Measurements from ENCODE around the gene LYPD5.
"Not testable (repeated sequence)": the region's sequence is repeated elsewhere in the genome, so short reads cannot be mapped to it uniquely, and the experiment has no call there.

LYPD5 gene

DNA sequence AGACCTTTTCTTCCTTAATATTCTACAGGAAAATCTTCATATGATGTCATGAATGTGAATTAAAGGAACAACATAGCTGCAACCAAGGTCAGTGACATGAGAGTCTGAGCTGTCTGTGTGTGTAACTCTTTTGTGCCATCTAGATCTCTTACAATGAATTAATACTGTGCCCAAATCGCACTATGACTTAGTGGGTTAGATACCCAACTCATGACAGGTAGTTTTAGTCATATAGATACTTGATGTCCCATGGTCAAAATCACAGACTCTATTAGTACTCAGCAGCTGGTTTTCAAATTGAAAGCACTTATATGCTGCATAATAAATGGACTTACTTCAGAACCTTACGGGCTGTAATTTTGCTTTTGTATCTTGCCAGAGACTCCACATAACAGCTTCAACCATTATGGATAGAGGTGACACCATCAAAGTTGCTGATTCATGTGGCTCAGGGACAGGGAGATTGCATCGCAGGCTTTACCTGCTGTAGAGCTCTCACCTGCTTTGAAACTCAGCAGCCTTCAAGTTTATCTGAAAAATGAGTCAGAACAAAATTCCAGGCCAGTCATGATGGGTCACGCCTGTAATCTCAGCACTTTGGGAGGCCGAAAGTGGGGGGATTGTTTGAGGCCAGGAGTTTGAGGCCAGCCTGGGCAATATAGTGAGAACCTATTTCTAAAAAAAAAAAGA is 12.6 kb upstream of the LYPD5 start:
- Mint-ChIP-seq H3K4me3 (no peak overlapping the region), H3K27ac (no peak overlapping the region), H3K27me3 (peaks cover 35 to 60% of the 10 kb centered on the region in 2 donors), H3K4me1 (peaks cover 0 to 2% of the 10 kb centered on the region in 2 donors), H3K36me3 (no peaks in the 10 kb centered on the region), H3K9me3 (peaks cover 0 to 4% of the 10 kb centered on the region in 2 donors)
- no peak for ATAC-seq (replicated peaks)
- DNase-seq, result no peak

DNA sequence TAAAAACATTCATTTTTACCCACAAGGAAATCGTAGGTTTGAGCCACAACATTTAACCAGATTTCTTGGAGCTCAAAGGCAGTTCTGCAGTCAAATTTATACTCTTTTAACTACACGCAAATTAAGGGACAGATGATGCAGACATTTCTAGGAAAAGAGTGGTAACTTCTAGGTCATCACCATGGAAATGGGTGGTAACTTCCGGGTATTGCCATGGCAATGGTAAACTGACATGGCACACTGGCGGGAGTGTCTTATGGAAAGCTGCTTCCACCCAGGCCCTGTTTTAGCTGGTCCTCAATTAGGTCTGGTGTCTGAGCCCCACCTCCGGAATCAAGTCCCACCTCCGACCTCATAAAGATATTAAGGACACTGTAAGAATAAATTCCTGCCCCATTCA is 10.4 kb upstream of the LYPD5 start:
- Mint-ChIP-seq H3K27ac (no peak overlapping the region), H3K4me3 (no peak overlapping the region), H3K9me3 (peaks cover 0 to 4% of the 10 kb centered on the region in 2 donors), H3K27me3 (peaks cover 25 to 50% of the 10 kb centered on the region in 2 donors), H3K36me3 (no peaks in the 10 kb centered on the region), H3K4me1 (no peaks in the 10 kb centered on the region)
- ATAC-seq (replicated peaks) (no peak), DNase-seq (no peak)

DNA sequence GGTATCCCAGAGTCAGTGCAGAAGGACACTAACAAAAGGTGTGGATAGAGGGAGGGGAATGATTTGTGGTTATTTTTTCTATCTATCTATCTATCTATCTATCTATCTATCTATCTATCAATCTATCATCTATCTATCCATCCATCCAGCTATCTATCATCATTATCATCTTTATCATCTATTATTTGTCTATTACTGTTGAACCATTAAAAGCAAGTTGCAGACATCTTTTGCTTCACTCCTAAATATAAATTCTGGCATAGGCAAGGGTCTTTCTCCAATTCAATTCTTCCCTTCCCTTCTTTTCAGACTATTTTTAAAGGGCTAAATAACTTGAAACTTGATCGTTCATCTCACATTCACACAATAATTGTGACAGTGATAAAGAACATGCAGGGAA is 10.0 kb upstream of the LYPD5 start:
- Mint-ChIP-seq H3K27me3 (peaks cover 25 to 54% of the 10 kb centered on the region in 2 donors), H3K4me3 (no peak overlapping the region), H3K4me1 (no peaks in the 10 kb centered on the region)

DNA sequence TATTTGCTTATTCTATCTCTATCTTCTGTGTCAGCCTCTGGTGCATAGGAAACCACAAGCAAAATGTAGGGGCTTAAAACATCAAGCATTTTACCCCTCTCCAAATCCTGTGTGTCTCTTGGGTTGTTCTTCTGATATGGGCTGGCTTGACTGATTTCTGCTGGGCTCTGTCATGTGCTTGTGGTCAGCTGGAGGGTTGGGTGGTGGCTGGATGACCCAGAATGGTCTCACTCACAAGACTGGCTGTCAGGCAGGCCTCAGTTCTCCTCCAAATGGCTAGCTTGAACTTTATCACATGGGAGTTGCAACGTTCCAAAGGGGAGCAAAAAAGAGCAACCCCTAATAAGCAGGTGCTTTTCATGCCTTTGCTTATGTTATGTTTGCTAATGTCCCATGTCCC is 9.6 kb upstream of the LYPD5 start:
- peaks cover 21 to 54% of the 10 kb centered on the region in 2 donors for H3K27me3 Mint-ChIP-seq
- ATAC-seq (replicated peaks), result no peak
- H3K4me3 Mint-ChIP-seq, result no peak overlapping the region
- no peak for DNase-seq
- H3K4me1 Mint-ChIP-seq, result no peaks in the 10 kb centered on the region
- peaks cover 0 to 3% of the 10 kb centered on the region in 2 donors for H3K9me3 Mint-ChIP-seq
- no peak overlapping the region for H3K27ac Mint-ChIP-seq
- H3K36me3 Mint-ChIP-seq, result no peaks in the 10 kb centered on the region

More for the DNA sequence above, 10.0 kb upstream of the LYPD5 start:
- ATAC-seq (replicated peaks) (no peak), DNase-seq (no peak)
- H3K27ac Mint-ChIP-seq, result no peak overlapping the region
- H3K9me3 Mint-ChIP-seq, result peaks cover 0 to 4% of the 10 kb centered on the region in 2 donors
- no peaks in the 10 kb centered on the region for H3K36me3 Mint-ChIP-seq

DNA sequence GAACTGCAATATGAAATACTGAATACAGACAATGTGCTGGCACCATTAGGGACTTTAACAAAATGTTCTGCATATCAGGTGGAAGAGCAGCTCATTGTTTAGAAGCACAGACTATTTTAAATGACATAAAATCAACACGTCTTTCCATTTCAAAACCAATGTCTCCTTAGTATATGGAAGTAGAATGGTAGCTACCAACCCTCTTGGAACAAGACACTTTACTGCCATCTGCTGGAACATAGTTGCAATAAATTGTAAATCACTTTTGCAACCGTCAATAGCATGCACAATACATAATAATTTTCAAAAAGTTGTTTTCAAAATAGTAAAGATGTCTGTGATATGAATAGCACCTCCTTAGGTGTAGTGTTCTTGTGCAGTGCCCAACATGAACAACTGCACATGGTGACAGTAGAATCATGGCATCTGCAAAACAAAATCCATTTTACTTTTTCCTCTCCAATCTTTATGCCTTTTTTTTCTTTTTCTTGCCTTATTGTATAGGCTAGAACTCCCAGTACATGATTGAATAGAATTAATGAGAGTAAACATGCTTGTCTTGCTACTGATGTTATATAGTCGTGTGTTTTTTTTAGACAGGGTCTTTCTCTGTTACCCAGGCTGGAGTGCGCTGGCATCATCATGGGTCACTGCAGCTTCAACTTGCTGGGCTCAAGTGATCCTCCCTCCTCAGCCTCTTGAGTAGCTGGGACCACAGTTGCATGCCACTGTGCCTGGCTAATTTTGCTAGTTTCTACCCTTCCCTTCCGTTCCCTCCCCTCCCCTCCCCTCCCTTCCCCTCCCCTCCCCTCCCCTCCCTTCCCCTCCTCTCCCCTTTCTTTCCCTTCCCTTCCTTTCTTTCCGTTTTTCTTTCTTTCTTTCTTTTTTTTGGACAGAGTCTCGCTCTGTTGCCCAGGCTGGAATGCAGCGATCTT is 7.8 kb upstream of the LYPD5 start:
- DNase-seq, result no peak
- H3K9me3 Mint-ChIP-seq, result no peaks in the 10 kb centered on the region
- H3K27me3 Mint-ChIP-seq, result peaks cover 23 to 53% of the 10 kb centered on the region in 2 donors
- H3K36me3 Mint-ChIP-seq, result no peaks in the 10 kb centered on the region
- H3K4me3 Mint-ChIP-seq, result no peak overlapping the region
- no peak overlapping the region for H3K27ac Mint-ChIP-seq
- H3K4me1 Mint-ChIP-seq, result no peaks in the 10 kb centered on the region
- peak; percentile 68 to 71 for ATAC-seq (replicated peaks)

DNA sequence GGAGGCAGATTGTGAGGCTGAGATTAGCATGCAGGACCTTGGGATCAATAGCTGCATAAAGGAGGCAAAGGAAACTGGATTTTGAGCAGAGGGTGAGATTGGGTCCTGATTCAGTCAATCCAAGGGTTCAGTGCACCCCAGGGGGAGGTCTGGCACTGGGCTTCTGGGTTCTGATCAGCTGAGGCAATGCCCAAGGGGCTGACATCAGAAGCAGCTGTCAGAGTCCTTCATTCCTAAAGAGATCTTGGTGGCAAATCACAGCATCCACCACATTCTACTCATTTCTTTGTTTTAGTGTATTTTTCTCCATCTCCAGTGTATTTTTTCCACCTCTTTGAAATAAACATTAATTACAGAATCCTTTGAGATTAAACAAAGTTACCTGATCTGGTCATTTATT is 5.4 kb upstream of the LYPD5 start:
- no peak for ATAC-seq (replicated peaks)
- no peak overlapping the region for H3K4me3 Mint-ChIP-seq
- H3K4me1 Mint-ChIP-seq, result no peaks in the 10 kb centered on the region
- peaks cover 26 to 48% of the 10 kb centered on the region in 2 donors for H3K27me3 Mint-ChIP-seq
- no peaks in the 10 kb centered on the region for H3K9me3 Mint-ChIP-seq
- H3K36me3 Mint-ChIP-seq, result no peaks in the 10 kb centered on the region
- no peak for DNase-seq
- H3K27ac Mint-ChIP-seq, result no peak overlapping the region

DNA sequence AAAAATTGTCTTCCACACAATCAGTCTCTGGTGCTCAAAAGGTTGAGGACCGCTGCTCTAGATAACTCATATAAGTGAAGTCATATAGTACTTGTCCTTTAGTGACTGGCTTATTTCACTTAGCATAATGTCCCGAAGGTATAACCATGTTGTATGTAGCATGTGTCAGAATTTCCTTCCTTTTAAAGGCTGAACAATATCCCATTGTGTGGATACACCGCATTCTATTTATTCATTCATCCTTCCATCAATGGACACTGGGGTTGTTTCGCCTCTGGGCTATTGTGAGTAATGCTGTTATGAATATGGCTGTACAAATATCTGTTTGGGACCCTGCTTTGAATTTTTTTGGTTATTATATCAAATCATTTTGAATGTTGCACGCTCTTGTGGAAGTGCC is 4.6 kb upstream of the LYPD5 start:
- ATAC-seq (replicated peaks) (no peak), DNase-seq (no peak)
- H3K9me3 Mint-ChIP-seq, result no peaks in the 10 kb centered on the region
- no peak overlapping the region for H3K4me3 Mint-ChIP-seq
- H3K27me3 Mint-ChIP-seq, result peaks cover 28 to 48% of the 10 kb centered on the region in 2 donors
- H3K4me1 Mint-ChIP-seq, result no peaks in the 10 kb centered on the region
- H3K36me3 Mint-ChIP-seq, result no peaks in the 10 kb centered on the region
- no peak overlapping the region for H3K27ac Mint-ChIP-seq

DNA sequence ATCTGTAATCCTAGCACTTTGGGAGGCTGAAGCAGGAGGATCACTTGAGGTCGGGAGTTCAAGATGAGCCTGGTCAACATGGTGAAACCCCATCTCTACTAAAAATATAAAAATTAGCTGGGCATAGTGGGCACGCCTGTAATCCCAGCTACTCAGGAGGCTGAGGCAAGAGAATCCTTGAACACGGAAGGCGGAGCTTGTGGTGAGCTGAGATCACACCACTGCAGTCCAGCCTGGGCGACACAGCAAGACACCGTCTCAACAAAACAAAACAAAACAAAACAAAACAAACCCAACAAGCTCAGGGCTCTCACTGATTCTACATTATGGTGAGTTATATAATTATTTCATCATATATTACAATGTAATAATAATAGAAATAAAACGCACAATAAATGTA is 4.2 kb upstream of the LYPD5 start:
- not testable (repeated sequence) for H3K27ac Mint-ChIP-seq; H3K4me1 Mint-ChIP-seq; H3K9me3 Mint-ChIP-seq; ATAC-seq (replicated peaks); H3K36me3 Mint-ChIP-seq; DNase-seq; H3K4me3 Mint-ChIP-seq
- peaks cover 25 to 47% of the 10 kb centered on the region in 2 donors for H3K27me3 Mint-ChIP-seq

DNA sequence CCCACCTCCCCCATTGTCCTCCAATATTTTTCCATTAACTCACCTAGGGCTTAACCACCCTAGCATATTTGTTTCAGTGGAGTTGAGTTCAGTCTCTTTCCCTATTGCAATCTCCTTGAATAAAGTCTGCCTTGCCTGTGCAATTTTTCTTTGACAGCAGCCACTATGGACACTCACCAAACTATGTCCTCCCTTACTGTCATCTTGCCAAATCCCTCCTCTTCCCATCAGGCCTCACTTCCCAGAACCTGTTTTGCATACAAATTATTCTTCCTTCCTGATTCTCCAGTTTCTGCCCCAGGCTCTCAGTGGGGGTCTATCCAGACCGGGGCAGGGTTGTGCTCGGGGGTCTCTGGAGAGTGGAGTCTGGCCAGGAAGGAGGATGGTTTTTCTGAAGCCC is 2.2 kb upstream of the LYPD5 start:
- H3K36me3 Mint-ChIP-seq, result no peaks in the 10 kb centered on the region
- peaks cover 27 to 39% of the 10 kb centered on the region in 2 donors for H3K27me3 Mint-ChIP-seq
- no peak for ATAC-seq (replicated peaks)
- no peaks in the 10 kb centered on the region for H3K4me1 Mint-ChIP-seq
- DNase-seq, result no peak
- no peak overlapping the region for H3K27ac Mint-ChIP-seq
- no peaks in the 10 kb centered on the region for H3K9me3 Mint-ChIP-seq
- H3K4me3 Mint-ChIP-seq, result no peak overlapping the region

DNA sequence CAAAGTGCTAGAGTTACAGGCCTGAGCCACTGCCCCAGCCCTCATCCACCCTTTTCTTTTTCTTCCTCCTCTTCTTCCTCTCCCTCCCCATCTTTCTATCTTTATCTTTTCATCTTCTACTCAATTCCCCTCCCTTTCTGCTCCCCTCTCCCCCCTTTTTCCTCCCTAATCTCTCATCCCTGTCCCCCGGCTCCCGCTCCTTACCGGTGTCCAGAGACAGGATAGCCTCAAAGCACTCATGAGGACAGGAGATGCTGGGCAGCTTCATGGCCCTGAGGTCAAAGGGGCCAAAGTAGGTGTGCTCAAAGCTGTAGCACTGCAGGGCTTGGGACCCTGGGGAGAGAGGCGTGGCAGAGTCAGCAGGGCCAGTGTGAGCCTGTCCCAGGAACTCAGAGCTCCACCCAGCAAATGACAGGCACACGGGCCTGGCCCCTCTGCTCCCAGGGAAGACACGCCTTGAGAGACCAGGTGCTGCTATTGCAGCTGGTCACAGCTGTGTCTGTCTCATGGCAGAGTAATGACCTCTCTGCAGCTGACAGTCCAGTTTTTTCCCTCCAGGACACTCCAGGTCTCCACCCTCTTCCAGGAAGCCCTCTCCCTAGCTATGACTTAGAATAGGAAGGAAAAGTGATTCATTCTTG is 2.6 kb downstream of the LYPD5 start:
- DNase-seq, result no peak
- peaks cover 6 to 9% of the 10 kb centered on the region in 2 donors for H3K9me3 Mint-ChIP-seq
- peaks cover 3 to 4% of the 10 kb centered on the region in 2 donors for H3K36me3 Mint-ChIP-seq
- peak overlapping the region; percentile 33 for H3K27ac Mint-ChIP-seq
- ATAC-seq (replicated peaks), result no peak
- peak overlapping the region; percentile 86 to 93 for H3K4me3 Mint-ChIP-seq
- H3K27me3 Mint-ChIP-seq, result peaks cover 50 to 54% of the 10 kb centered on the region in 2 donors
- peaks cover 14 to 15% of the 10 kb centered on the region in 2 donors for H3K4me1 Mint-ChIP-seq

DNA sequence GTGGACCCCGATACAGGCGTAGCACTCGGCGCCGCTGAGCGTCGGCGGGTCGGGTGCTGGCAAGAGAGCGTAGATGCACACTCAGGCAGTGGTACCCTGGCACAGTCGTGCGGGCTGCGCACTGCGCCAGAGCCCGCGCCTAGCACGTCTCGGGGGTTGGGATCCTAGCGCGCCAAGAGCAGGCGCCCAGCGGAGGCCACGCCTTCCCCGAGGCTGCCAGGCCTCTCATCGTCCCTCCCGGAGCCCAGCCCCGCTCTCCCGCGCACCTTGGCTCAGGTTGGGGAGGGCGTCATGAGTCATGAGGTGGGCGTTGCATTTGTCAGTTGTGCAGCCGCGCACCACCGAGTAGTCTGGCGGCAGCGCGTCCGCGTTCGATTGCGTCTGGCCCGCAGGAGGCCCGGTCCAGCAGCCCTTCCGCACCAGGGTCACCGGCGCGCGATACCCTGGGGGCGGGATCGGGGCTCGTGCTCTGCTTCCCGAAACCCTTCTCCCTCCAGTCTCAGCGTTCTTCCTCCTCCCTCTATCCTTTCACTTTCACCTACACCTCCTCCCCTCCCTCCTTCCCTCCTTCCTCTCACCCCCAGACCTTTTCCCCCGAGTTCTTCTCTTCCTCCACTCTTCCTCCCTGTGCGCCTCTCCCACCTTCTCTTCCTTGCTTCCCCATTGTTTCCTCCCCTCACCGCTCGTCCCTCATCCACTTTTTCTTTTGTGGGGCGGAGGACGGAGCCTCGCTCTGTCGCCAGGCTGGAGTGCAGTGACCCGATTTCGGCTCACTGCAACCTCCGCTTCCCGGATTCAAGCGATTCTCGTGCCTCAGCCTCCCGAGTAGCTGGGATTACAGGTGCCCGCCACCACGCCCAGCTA is 3.5 kb downstream of the LYPD5 start:
- H3K27me3 Mint-ChIP-seq, result peaks cover 47 to 52% of the 10 kb centered on the region in 2 donors
- ATAC-seq (replicated peaks) (peak; percentile 83 to 84), DNase-seq (no peak)
- peaks cover 3 to 4% of the 10 kb centered on the region in 2 donors for H3K36me3 Mint-ChIP-seq
- peaks cover 6 to 9% of the 10 kb centered on the region in 2 donors for H3K9me3 Mint-ChIP-seq
- H3K4me1 Mint-ChIP-seq, result peaks cover 14 to 15% of the 10 kb centered on the region in 2 donors
- peak overlapping the region; percentile 86 for H3K27ac Mint-ChIP-seq
- peak overlapping the region; percentile 86 to 93 for H3K4me3 Mint-ChIP-seq

DNA sequence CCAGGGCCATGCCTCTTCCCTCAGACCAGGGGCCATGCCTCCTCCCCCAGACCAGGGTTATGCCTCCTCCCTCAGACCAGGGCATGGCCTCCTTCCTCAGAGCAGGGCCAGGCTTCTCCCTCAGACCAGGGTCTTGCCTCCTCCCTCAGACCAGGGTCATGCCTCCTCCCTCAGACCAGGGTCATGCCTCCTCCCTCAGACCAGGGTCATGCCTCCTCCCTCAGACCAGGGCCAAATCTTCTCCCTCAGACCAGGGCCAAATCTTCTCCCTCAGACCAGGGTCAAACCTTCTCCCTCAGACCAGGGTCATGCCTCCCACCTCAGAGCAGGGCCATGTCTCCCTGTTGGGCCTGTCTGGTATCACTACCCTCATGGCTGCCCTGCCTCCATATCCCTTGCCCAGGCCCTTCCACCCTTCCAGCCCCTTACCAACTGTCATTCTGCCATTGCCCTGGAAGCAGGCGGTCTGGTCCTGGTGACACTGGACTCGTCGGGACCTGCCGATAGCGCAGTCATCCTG is 4.2 kb downstream of the LYPD5 start:
- Mint-ChIP-seq H3K27ac (peak overlapping the region; percentile 34), H3K4me3 (peak overlapping the region; percentile 86 to 93), H3K4me1 (peaks cover 14 to 15% of the 10 kb centered on the region in 2 donors), H3K27me3 (peaks cover 53 to 59% of the 10 kb centered on the region in 2 donors), H3K36me3 (peaks cover 3 to 4% of the 10 kb centered on the region in 2 donors), H3K9me3 (peaks cover 6 to 9% of the 10 kb centered on the region in 2 donors)
- ATAC-seq (replicated peaks) (peak; percentile 19 to 22), DNase-seq (no peak)

DNA sequence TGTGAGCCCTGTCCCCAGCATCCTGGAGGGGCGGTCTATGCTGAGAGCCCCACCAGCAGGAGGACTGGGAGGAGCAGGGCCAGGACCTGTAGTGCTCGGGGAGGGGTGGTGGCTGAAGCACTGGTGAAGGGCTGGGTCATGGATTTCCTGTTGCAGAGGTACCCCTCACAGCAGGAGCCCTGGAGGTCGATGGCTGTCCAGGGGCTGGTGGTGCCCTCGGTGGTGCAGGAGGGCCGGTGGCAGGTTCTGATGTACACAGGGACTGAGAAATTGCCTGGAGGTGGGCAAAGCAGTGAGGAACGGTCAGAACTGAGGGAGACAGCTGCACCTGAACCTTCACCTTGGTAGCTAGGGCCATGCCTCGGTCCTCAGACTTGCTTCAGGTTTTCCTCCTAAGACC is 4.7 kb downstream of the LYPD5 start:
- Mint-ChIP-seq H3K36me3 (peaks cover 3 to 4% of the 10 kb centered on the region in 2 donors), H3K4me3 (peak overlapping the region in 1 of 2 donors; percentile 65), H3K27me3 (peaks cover 48 to 59% of the 10 kb centered on the region in 2 donors), H3K9me3 (peaks cover 6 to 9% of the 10 kb centered on the region in 2 donors), H3K4me1 (peaks cover 14 to 15% of the 10 kb centered on the region in 2 donors), H3K27ac (no peak overlapping the region)
- ATAC-seq (replicated peaks) (no peak), DNase-seq (no peak)

All from stimulated activated naive B cell treated with anti-CD40 and anti-IgM and Interleukin-4, amounts not matched to agents 10 μg/mL and 1 μg/mL and 100 μg/mL, for 72 hours (primary cell).